NCI-H2171 treated with DMSO at 0.1 percent for 48 hours (cell line): ENCODE measurements around the gene WNT5B.

Experiments used
- DNase-seq: peaks from one replicate; lab custom pipeline; 2025; lab: John Stamatoyannopoulos, UW

The WNT5B gene

GRCh38 chr12:1630133-1630826, 1.2 kb downstream of the WNT5B start:
- DNase-seq, result peak; percentile 92

GRCh38 chr12:1630827-1631591, 2.0 kb downstream of the WNT5B start:
- no peak for DNase-seq

GRCh38 chr12:1632702-1633101, 3.7 kb downstream of the WNT5B start:
- no peak for DNase-seq

- no peak for DNase-seq
Observed at GRCh38 chr12:1633459-1633858, 4.4 kb downstream of the WNT5B start.

GRCh38 chr12:1634149-1634548, 5.1 kb downstream of the WNT5B start:
- no peak for DNase-seq

GRCh38 chr12:1634590-1635191, 5.7 kb downstream of the WNT5B start:
- peak; percentile 93 for DNase-seq

GRCh38 chr12:1635301-1636095, 6.5 kb downstream of the WNT5B start:
- DNase-seq, result no peak

- peak; percentile 46 for DNase-seq
Observed at GRCh38 chr12:1638203-1638602, 9.2 kb downstream of the WNT5B start.

GRCh38 chr12:1639538-1639937, 10.5 kb downstream of the WNT5B start:
- DNase-seq, result no peak

GRCh38 chr12:1640328-1641234, 11.6 kb downstream of the WNT5B start:
- peak; percentile 75 for DNase-seq

- DNase-seq, result no peak
Observed at GRCh38 chr12:1642513-1642912, 13.5 kb downstream of the WNT5B start.

GRCh38 chr12:1643043-1643442, 14.0 kb downstream of the WNT5B start:
- no peak for DNase-seq

GRCh38 chr12:1643905-1644533, 15.0 kb downstream of the WNT5B start:
- peak; percentile 71 for DNase-seq

- DNase-seq, result peak; percentile 99
Observed at GRCh38 chr12:1644534-1645438, 15.8 kb downstream of the WNT5B start.

GRCh38 chr12:1645819-1646218, 16.8 kb downstream of the WNT5B start:
- DNase-seq, result no peak

- DNase-seq, result no peak
Observed at GRCh38 chr12:1646569-1647284, 17.7 kb downstream of the WNT5B start.

GRCh38 chr12:1647285-1647669, 18.2 kb downstream of the WNT5B start:
- DNase-seq, result no peak

- no peak for DNase-seq
Observed at GRCh38 chr12:1650260-1650977, 21.4 kb downstream of the WNT5B start.
